Endothelial cell of umbilical vein (primary cell): ENCODE measurements around the gene PRRX2. TPM values are rescaled to one million over a fixed set of nuclear protein-coding genes. Genes with fewer than 3 reads are reported as not detected.

Experiments
- BruUV-seq: library from RNA; stranded (reverse); fragments of 400-500 nt; replicated peaks from 2 replicates; lab custom pipeline; 2021; lab: Mats Ljungman, UMichigan
- CTCF ChIA-PET: fragments of 300-600, 350-600 bp; sonication (Branson Sonifier 250); formaldehyde crosslinking; loops from one replicate; lab custom pipeline; 2021; ENCODE audit warnings: antibody characterized with exemption, inconsistent platforms; lab: Charles Lee
- POLR2A ChIA-PET: fragments of 300-600, 350-600 bp; sonication (Branson Sonifier 250); formaldehyde crosslinking; loops from one replicate; lab custom pipeline; 2021; ENCODE audit warnings: antibody characterized with exemption, inconsistent platforms; lab: Charles Lee
- DNase-seq: peaks from one replicate; pipeline ENCODE4 v3.0.0-alpha.2; 2011; ENCODE audit warnings: low read depth, low spot score
- FAIRE-seq: peaks from 2 replicates; lab custom pipeline; 2011; peaks lifted over from hg19 to GRCh38; lab: Jason Lieb, UNC
- H2AFZ ChIP-seq: 2 replicates; pipeline ENCODE4 v1.6.0; 2012; ENCODE audit warnings: low read depth, low read length, control low read depth, inconsistent platforms
- H3K27ac ChIP-seq: 2 replicates; pipeline ENCODE4 v1.5.1; 2011; ENCODE audit warnings: low read depth, mild to moderate bottlenecking, control low read depth, low read length, moderate library complexity; ENCODE audit not compliant: insufficient read depth
- H3K27me3 ChIP-seq, 2 experiments: 2 replicates each; pipeline versions ENCODE4 v1.6.0 to v1.6.1; 2011; ENCODE audit warnings: low read length in 2 of 2, mixed read lengths in 1 of 2; ENCODE audit not compliant: control insufficient read depth in 2 of 2, insufficient read depth in 2 of 2
- H3K36me3 ChIP-seq, 2 experiments: 2 replicates in 1 of 2; 3 replicates in 1 of 2; pipeline ENCODE4 v1.5.1; 2011; ENCODE audit warnings: low read length in 2 of 2, mild to moderate bottlenecking in 1 of 2, moderate library complexity in 1 of 2; ENCODE audit not compliant: control insufficient read depth in 2 of 2, insufficient read depth in 2 of 2; ENCODE audit errors: extremely low read depth in 1 of 2
- H3K4me1 ChIP-seq: 3 replicates; pipeline ENCODE4 v1.5.1; 2011; ENCODE audit warnings: mild to moderate bottlenecking, low read length; ENCODE audit not compliant: control insufficient read depth, insufficient read depth; ENCODE audit errors: extremely low read depth
- H3K4me2 ChIP-seq: 2 replicates; pipeline ENCODE4 v1.6.1; 2011; ENCODE audit warnings: low read length, control low read depth, mixed read lengths; ENCODE audit not compliant: insufficient read depth
- H3K4me3 ChIP-seq, 3 experiments: fragments of 200-600 bp in 1 of 3; sonication (generic), shearing (Covaris generic) in 1 of 3; replicated peaks in 1 of 3; 2 replicates each; pipeline ENCODE4 v1.5.1; 2011 to 2016; ENCODE audit warnings: control low read depth in 3 of 3, low read length in 3 of 3, mild to moderate bottlenecking in 2 of 3, inconsistent platforms in 1 of 3, low read depth in 1 of 3, moderate library complexity in 1 of 3; ENCODE audit not compliant: insufficient read depth in 1 of 3
- H3K79me2 ChIP-seq: 2 replicates; pipeline ENCODE4 v1.6.0; 2012; ENCODE audit warnings: low read length, inconsistent platforms; ENCODE audit not compliant: control insufficient read depth, insufficient read depth
- H3K9ac ChIP-seq: replicated peaks from 2 replicates; pipeline ENCODE3; 2011; ENCODE audit warnings: low read length, control low read depth; ENCODE audit not compliant: insufficient read depth; ENCODE audit errors: extremely low read depth
- H3K9me1 ChIP-seq: replicated peaks from 3 replicates; pipeline ENCODE4 v1.6.0; 2011; ENCODE audit warnings: mild to moderate bottlenecking, low read length; ENCODE audit not compliant: control insufficient read depth, insufficient read depth; ENCODE audit errors: extremely low read depth
- H3K9me3 ChIP-seq: replicated peaks from 2 replicates; pipeline ENCODE4 v1.5.1; 2012; ENCODE audit warnings: low read length, inconsistent platforms; ENCODE audit not compliant: control insufficient read depth, insufficient read depth
- H4K20me1 ChIP-seq: replicated peaks from 2 replicates; pipeline ENCODE3; 2011; ENCODE audit warnings: mild to moderate bottlenecking, low read length; ENCODE audit not compliant: control insufficient read depth, insufficient read depth; ENCODE audit errors: extremely low read depth
- EZH2 ChIP-seq: IDR thresholded peaks from 2 replicates; pipeline ENCODE4 v1.6.1; 2012; ENCODE audit warnings: borderline replicate concordance, low read depth, mild to moderate bottlenecking, moderate library complexity, low read length, inconsistent platforms; ENCODE audit not compliant: severe bottlenecking
- FOS ChIP-seq: IDR thresholded peaks from 2 replicates; pipeline ENCODE4 v1.6.1; 2011; ENCODE audit warnings: mild to moderate bottlenecking, low read length, moderate library complexity, borderline replicate concordance; ENCODE audit not compliant: insufficient read depth
- GATA2 ChIP-seq: IDR thresholded peaks from 2 replicates; pipeline ENCODE4 v1.7.0; 2011; ENCODE audit warnings: low read depth, mild to moderate bottlenecking, moderate library complexity, mixed read lengths, low read length; ENCODE audit not compliant: insufficient read length, insufficient read depth
- JUN ChIP-seq: IDR thresholded peaks from 2 replicates; pipeline ENCODE4 v1.6.1; 2011; ENCODE audit warnings: borderline replicate concordance, low read depth; ENCODE audit not compliant: insufficient read length, insufficient read depth
- MYC ChIP-seq: IDR thresholded peaks from one replicate; pipeline ENCODE4 v1.6.1; 2011; ENCODE audit warnings: mild to moderate bottlenecking, low read depth, low read length
- POLR2A ChIP-seq: IDR thresholded peaks from 2 replicates; pipeline ENCODE4 v1.6.1; 2012; ENCODE audit warnings: low read depth, mild to moderate bottlenecking, control low read depth, low read length
- POLR2AphosphoS5 ChIP-seq: IDR thresholded peaks from 2 replicates; pipeline ENCODE4 v1.6.1; 2012; ENCODE audit warnings: low read depth, mild to moderate bottlenecking, control low read depth, low read length, moderate library complexity; ENCODE audit not compliant: insufficient read depth
- dilution Hi-C: fragments of 300-500 bp; cut with MboI; formaldehyde crosslinking; loops from one replicate; pipeline ENCODE4 v1.15.0; 2019; ENCODE audit warnings: low sequenced_read_pairs; ENCODE audit not compliant: extremely low pct_ligation_motif_present
- intact Hi-C: fragments of 100-400 bp; cut with micrococcal nuclease; formaldehyde crosslinking; loops from one replicate; pipeline ENCODE4 v1.10.0; 2022
- polyA plus RNA-seq, 4 experiments: library from polyadenylated mRNA; depleted of rRNA in 3 of 4; stranded (reverse) in 3 of 4; unstranded in 1 of 4; fragments of >200 nt; gene quantifications; 2 replicates each; pipeline versions ENCODE4 v1.2.1 to v1.2.3, GENCODE V29; 2011 to 2012; ENCODE audit warnings: missing spikeins in 1 of 4
- total RNA-seq: library from RNA; stranded (reverse); gene quantifications from 2 replicates; pipeline ENCODE4 v1.2.3, GENCODE V29; 2021
- TF ChIP-seq, protein P1 (sequence below): IDR thresholded peaks from 2 replicates; pipeline ENCODE4 v1.6.1; 2011; ENCODE audit not compliant: insufficient read depth, insufficient read length
- TF ChIP-seq, protein P2 (sequence below), 2 donors: IDR thresholded peaks; 1 replicate in 1 of 2; 2 replicates in 1 of 2; pipeline ENCODE4 v1.5.1; 2011; ENCODE audit warnings: low read length in 2 of 2, mild to moderate bottlenecking in 2 of 2, moderate library complexity in 2 of 2, control low read depth in 1 of 2, inconsistent platforms in 1 of 2, low read depth in 1 of 2; ENCODE audit not compliant: insufficient read depth in 1 of 2; ENCODE audit errors: extremely low read depth in 1 of 2

The PRRX2 gene
- total and polyA plus RNA-seq, 2 donors (not counting 3 experiments of a cell fraction or from before 2014, with no cell fraction given), result 0.19 to 0.77 TPM

DNA sequence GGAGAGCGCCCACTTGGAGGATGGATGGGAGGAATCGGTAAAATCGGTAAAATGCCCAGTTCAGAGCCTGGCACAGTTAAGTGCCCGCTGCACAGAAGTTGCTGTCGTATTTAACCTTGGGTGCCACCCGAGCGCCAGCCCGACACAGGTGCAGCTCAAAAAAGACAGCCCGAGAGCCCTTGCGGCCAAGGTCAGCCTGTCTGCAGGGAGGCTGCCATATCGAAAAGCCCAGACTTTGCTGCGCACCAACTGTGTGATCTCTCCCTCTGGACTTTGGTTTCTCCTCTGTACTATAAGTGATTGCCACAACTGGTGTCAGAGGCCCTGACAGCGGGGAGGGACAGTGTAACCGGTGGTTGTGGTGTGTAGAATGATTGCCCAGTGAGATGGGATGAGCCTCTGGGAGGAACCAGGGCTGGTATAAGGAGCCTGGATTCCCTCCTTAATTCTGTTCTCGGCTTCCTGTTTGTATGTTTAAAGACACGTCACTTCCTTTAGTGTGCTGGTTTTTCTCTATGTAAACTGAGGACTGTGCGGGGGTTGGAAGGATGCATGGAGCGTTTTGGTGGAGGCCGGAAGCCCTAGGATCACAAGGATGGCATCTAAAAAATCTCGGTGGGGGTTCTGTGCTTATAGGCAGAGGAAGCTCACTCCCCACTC, 38.7 kb upstream of the PRRX2 start:
- dilution Hi-C loops, result no loop called here
- H2AFZ ChIP-seq, result no peak overlapping the region
- peak overlapping the region; percentile 35 to 76 (median 71) for H3K4me3 ChIP-seq
- no peaks in the 10 kb centered on the region for H3K9me3 ChIP-seq
- TSS peak; percentile 94 for BruUV-seq
- H3K36me3 ChIP-seq, result peaks cover 0 to 2% of the 10 kb centered on the region in 2 experiments
- peak overlapping the region; percentile 80 for H3K4me2 ChIP-seq
- intact Hi-C loops, result loop anchor here (2.0 kb wide), 1 partner anchor 16 kb away; the partner anchor contains the start of gene ASB6
- peak overlapping the region; percentile 71 for H3K27ac ChIP-seq
- POLR2A ChIA-PET, result interaction anchor here (0.7 to 1.0 kb wide), 2 partner anchors 151 to 449 kb away, joined by 3 to 4 read pairs; partner anchors contain the start of gene IER5L
- no peaks in the 10 kb centered on the region for H3K27me3 ChIP-seq
- DNase-seq (peak; percentile 54), FAIRE-seq (peak; percentile 83)
- peaks cover 55% of the 10 kb centered on the region for H3K79me2 ChIP-seq
- peaks cover 16% of the 10 kb centered on the region for H3K4me1 ChIP-seq
- no peaks in the 10 kb centered on the region for H3K9me1 ChIP-seq
- TF ChIP-seq EZH2 (no peak), FOS (no peak), POLR2A (peak; percentile 36), MYC (no peak), GATA2 (no peak), JUN (no peak), POLR2AphosphoS5 (peak; percentile 45)
- TF ChIP-seq, protein P1, sequence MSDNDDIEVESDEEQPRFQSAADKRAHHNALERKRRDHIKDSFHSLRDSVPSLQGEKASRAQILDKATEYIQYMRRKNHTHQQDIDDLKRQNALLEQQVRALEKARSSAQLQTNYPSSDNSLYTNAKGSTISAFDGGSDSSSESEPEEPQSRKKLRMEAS, result no peak
- TF ChIP-seq, protein P2, sequence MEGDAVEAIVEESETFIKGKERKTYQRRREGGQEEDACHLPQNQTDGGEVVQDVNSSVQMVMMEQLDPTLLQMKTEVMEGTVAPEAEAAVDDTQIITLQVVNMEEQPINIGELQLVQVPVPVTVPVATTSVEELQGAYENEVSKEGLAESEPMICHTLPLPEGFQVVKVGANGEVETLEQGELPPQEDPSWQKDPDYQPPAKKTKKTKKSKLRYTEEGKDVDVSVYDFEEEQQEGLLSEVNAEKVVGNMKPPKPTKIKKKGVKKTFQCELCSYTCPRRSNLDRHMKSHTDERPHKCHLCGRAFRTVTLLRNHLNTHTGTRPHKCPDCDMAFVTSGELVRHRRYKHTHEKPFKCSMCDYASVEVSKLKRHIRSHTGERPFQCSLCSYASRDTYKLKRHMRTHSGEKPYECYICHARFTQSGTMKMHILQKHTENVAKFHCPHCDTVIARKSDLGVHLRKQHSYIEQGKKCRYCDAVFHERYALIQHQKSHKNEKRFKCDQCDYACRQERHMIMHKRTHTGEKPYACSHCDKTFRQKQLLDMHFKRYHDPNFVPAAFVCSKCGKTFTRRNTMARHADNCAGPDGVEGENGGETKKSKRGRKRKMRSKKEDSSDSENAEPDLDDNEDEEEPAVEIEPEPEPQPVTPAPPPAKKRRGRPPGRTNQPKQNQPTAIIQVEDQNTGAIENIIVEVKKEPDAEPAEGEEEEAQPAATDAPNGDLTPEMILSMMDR (IDR thresholded peaks at IDR 0.05; ENCODE audit: extremely low read depth in 1 of 2, insufficient read depth in 1 of 2, low read depth in 1 of 2, low read length in 2 of 2), result no peak
- H3K9ac ChIP-seq, result peak overlapping the region; percentile 79
- CTCF ChIA-PET, result interaction anchor here (0.9 to 7.5 kb wide), 9 partner anchors 12 to 496 kb away, joined by 3 to 232 read pairs (median 8); no protein-coding TSS in a partner anchor
- H4K20me1 ChIP-seq, result no peaks in the 10 kb centered on the region
